Activated CD4-positive, alpha-beta memory T cell treated with anti-CD3 and anti-CD28 coated beads, Interleukin-2, amount 10 ng/mL, durations not matched to agents 7 days and 5 days (primary cell): Measurements from ENCODE around the gene ITPK1. TPM values are rescaled to one million over a fixed set of nuclear protein-coding genes. Genes with fewer than 3 reads are reported as not detected.
A peak's percentile ranks its signal among the peaks of the same experiment; 100 is the strongest.

Experiments
- CTCF ChIA-PET: fragments of 350-600 bp; sonication (Branson Sonifier 250); formaldehyde crosslinking; loops from one replicate; lab custom pipeline; 2021; ENCODE audit warnings: antibody characterized with exemption, inconsistent platforms; lab: Charles Lee
- POLR2A ChIA-PET: fragments of 350-600 bp; sonication (Branson Sonifier 250); formaldehyde crosslinking; loops from one replicate; lab custom pipeline; 2021; ENCODE audit warnings: antibody characterized with exemption; lab: Charles Lee
- DNase-seq: peaks from one replicate; pipeline ENCODE4 v3.0.0-alpha.2; 2020
- H3K27ac Mint-ChIP-seq: one replicate; pipeline ENCODE4 v1.8.0; 2021; ENCODE audit warnings: mild to moderate bottlenecking, mixed read lengths
- H3K27me3 Mint-ChIP-seq: one replicate; pipeline ENCODE4 v1.8.0; 2021; ENCODE audit warnings: mixed read lengths
- H3K36me3 Mint-ChIP-seq: one replicate; pipeline ENCODE4 v1.8.0; 2021; ENCODE audit warnings: low read depth, mixed read lengths
- H3K4me1 Mint-ChIP-seq: one replicate; pipeline ENCODE4 v1.8.0; 2021; ENCODE audit warnings: mixed read lengths
- H3K4me3 Mint-ChIP-seq: one replicate; pipeline ENCODE4 v1.8.0; 2021; ENCODE audit warnings: mild to moderate bottlenecking, mixed read lengths
- H3K9me3 Mint-ChIP-seq: one replicate; pipeline ENCODE4 v1.8.0; 2021; ENCODE audit warnings: mixed read lengths
- total RNA-seq, 2 experiments: library from RNA; stranded (reverse); gene quantifications; one replicate each; pipeline ENCODE4 v1.2.3, GENCODE V29; 2021

Gene ITPK1
- total RNA-seq, 2 experiments from 2014 or later = 59.3 to 62.3 TPM

GRCh38 chr14:93037351-93037750, 78.4 kb downstream of the ITPK1 start:
- Mint-ChIP-seq H3K4me1 (peaks cover 23% of the 10 kb centered on the region), H3K36me3 (no peaks in the 10 kb centered on the region), H3K27ac (no peak overlapping the region), H3K9me3 (no peaks in the 10 kb centered on the region), H3K27me3 (no peaks in the 10 kb centered on the region), H3K4me3 (no peak overlapping the region)
- CTCF ChIA-PET = interaction anchor here (1.1 kb wide), 1 partner anchor 95 kb away, joined by 4 read pairs; no protein-coding TSS in a partner anchor
- no peak for DNase-seq
- POLR2A ChIA-PET = no interaction called here

- POLR2A ChIA-PET = no interaction called here
- no peak for DNase-seq
- no peak overlapping the region for H3K4me3 Mint-ChIP-seq
- H3K27ac Mint-ChIP-seq = no peak overlapping the region
- H3K36me3 Mint-ChIP-seq = no peaks in the 10 kb centered on the region
- no peaks in the 10 kb centered on the region for H3K27me3 Mint-ChIP-seq
- peaks cover 23% of the 10 kb centered on the region for H3K4me1 Mint-ChIP-seq
- H3K9me3 Mint-ChIP-seq = no peaks in the 10 kb centered on the region
- CTCF ChIA-PET = interaction anchor here (1.1 kb wide), 1 partner anchor 96 kb away, joined by 4 read pairs; no protein-coding TSS in a partner anchor
Measured at GRCh38 chr14:93036652-93037345, 78.9 kb downstream of the ITPK1 start.

GRCh38 chr14:93035917-93036651, 79.6 kb downstream of the ITPK1 start:
- no peak for DNase-seq
- H3K36me3 Mint-ChIP-seq = no peaks in the 10 kb centered on the region
- peaks cover 23% of the 10 kb centered on the region for H3K4me1 Mint-ChIP-seq
- ChIA-PET POLR2A (no interaction called here), CTCF (no interaction called here)
- H3K9me3 Mint-ChIP-seq = no peaks in the 10 kb centered on the region
- no peak overlapping the region for H3K27ac Mint-ChIP-seq
- no peaks in the 10 kb centered on the region for H3K27me3 Mint-ChIP-seq
- H3K4me3 Mint-ChIP-seq = no peak overlapping the region

- ChIA-PET CTCF (no interaction called here), POLR2A (no interaction called here)
- Mint-ChIP-seq H3K27me3 (no peaks in the 10 kb centered on the region), H3K36me3 (no peaks in the 10 kb centered on the region), H3K9me3 (no peaks in the 10 kb centered on the region), H3K4me1 (peaks cover 23% of the 10 kb centered on the region), H3K4me3 (no peak overlapping the region), H3K27ac (no peak overlapping the region)
- no peak for DNase-seq
Measured at GRCh38 chr14:93035585-93035916, 80.2 kb downstream of the ITPK1 start.

GRCh38 chr14:93034671-93034994, 81.1 kb downstream of the ITPK1 start:
- Mint-ChIP-seq H3K4me3 (no peak overlapping the region), H3K4me1 (peaks cover 23% of the 10 kb centered on the region), H3K27ac (peak overlapping the region; percentile 49), H3K36me3 (no peaks in the 10 kb centered on the region), H3K27me3 (no peaks in the 10 kb centered on the region), H3K9me3 (no peaks in the 10 kb centered on the region)
- no peak for DNase-seq
- POLR2A ChIA-PET = no interaction called here
- CTCF ChIA-PET = interaction anchor here (1.0 to 2.4 kb wide), 4 partner anchors 70 to 105 kb away, joined by 3 to 9 read pairs (median 7); no protein-coding TSS in a partner anchor

GRCh38 chr14:93033983-93034670, 81.6 kb downstream of the ITPK1 start:
- Mint-ChIP-seq H3K9me3 (no peaks in the 10 kb centered on the region), H3K27me3 (no peaks in the 10 kb centered on the region), H3K4me3 (no peak overlapping the region), H3K4me1 (peaks cover 23% of the 10 kb centered on the region), H3K36me3 (no peaks in the 10 kb centered on the region), H3K27ac (peak overlapping the region; percentile 49)
- ChIA-PET POLR2A (no interaction called here), CTCF (interaction anchor here (0.8 to 2.4 kb wide), 5 partner anchors 33 to 105 kb away, joined by 3 to 9 read pairs (median 7); no protein-coding TSS in a partner anchor)
- peak; percentile 39 for DNase-seq

- Mint-ChIP-seq H3K4me1 (peaks cover 23% of the 10 kb centered on the region), H3K9me3 (no peaks in the 10 kb centered on the region), H3K27me3 (no peaks in the 10 kb centered on the region), H3K27ac (peak overlapping the region; percentile 40), H3K4me3 (no peak overlapping the region), H3K36me3 (no peaks in the 10 kb centered on the region)
- ChIA-PET CTCF (interaction anchor here (0.8 to 2.4 kb wide), 4 partner anchors 34 to 106 kb away, joined by 3 to 9 read pairs (median 7); no protein-coding TSS in a partner anchor), POLR2A (no interaction called here)
- no peak for DNase-seq
Measured at GRCh38 chr14:93033084-93033982, 82.4 kb downstream of the ITPK1 start.

GRCh38 chr14:93032421-93032936, 83.2 kb downstream of the ITPK1 start:
- no peak overlapping the region for H3K27ac Mint-ChIP-seq
- H3K27me3 Mint-ChIP-seq = no peaks in the 10 kb centered on the region
- DNase-seq = no peak
- H3K4me1 Mint-ChIP-seq = peaks cover 22% of the 10 kb centered on the region
- no peaks in the 10 kb centered on the region for H3K36me3 Mint-ChIP-seq
- ChIA-PET POLR2A (no interaction called here), CTCF (interaction anchor here (2.4 kb wide), 1 partner anchor 81 kb away, joined by 9 read pairs; no protein-coding TSS in a partner anchor)
- H3K9me3 Mint-ChIP-seq = no peaks in the 10 kb centered on the region
- H3K4me3 Mint-ChIP-seq = no peak overlapping the region

GRCh38 chr14:93031505-93032315, 84.0 kb downstream of the ITPK1 start:
- POLR2A ChIA-PET = no interaction called here
- Mint-ChIP-seq H3K4me3 (no peak overlapping the region), H3K27me3 (no peaks in the 10 kb centered on the region), H3K27ac (no peak overlapping the region), H3K36me3 (no peaks in the 10 kb centered on the region), H3K4me1 (peaks cover 20% of the 10 kb centered on the region), H3K9me3 (no peaks in the 10 kb centered on the region)
- no peak for DNase-seq
- CTCF ChIA-PET = no interaction called here

GRCh38 chr14:93030761-93031160, 85.0 kb downstream of the ITPK1 start:
- H3K27ac Mint-ChIP-seq = no peak overlapping the region
- peaks cover 20% of the 10 kb centered on the region for H3K4me1 Mint-ChIP-seq
- H3K36me3 Mint-ChIP-seq = no peaks in the 10 kb centered on the region
- H3K27me3 Mint-ChIP-seq = no peaks in the 10 kb centered on the region
- ChIA-PET CTCF (no interaction called here), POLR2A (no interaction called here)
- no peak for DNase-seq
- no peak overlapping the region for H3K4me3 Mint-ChIP-seq
- H3K9me3 Mint-ChIP-seq = no peaks in the 10 kb centered on the region

- POLR2A ChIA-PET = no interaction called here
- CTCF ChIA-PET = no interaction called here
Measured at GRCh38 chr14:93029911-93030508, 85.7 kb downstream of the ITPK1 start.

More at GRCh38 chr14:93029911-93030508, 85.7 kb downstream of the ITPK1 start:
- Mint-ChIP-seq H3K27me3 (no peaks in the 10 kb centered on the region), H3K4me3 (no peak overlapping the region), H3K27ac (no peak overlapping the region), H3K9me3 (no peaks in the 10 kb centered on the region), H3K4me1 (peaks cover 20% of the 10 kb centered on the region), H3K36me3 (no peaks in the 10 kb centered on the region)
- DNase-seq = no peak
